Liver (tissue), 9 donors: ENCODE data around the gene CACNA1D. TPM values are rescaled to one million over a fixed set of nuclear protein-coding genes. Genes with fewer than 3 reads are reported as not detected.

Experiments used
- DNase-seq: peaks from one replicate; pipeline ENCODE4 v3.0.0-alpha.2; 2017; ENCODE audit warnings: low spot score
- H3K27ac ChIP-seq, 2 donors: one replicate each; pipeline ENCODE4 v1.7.0; 2013; ENCODE audit warnings: inconsistent platforms in 2 of 2, low read length in 2 of 2, control low read depth in 1 of 2, low read depth in 1 of 2, mild to moderate bottlenecking in 1 of 2
- H3K27me3 ChIP-seq, 4 donors: one replicate each; pipeline versions ENCODE4 v1.6.1 to v1.7.0; 2013; ENCODE audit warnings: low read length in 3 of 4, inconsistent platforms in 1 of 4, mild to moderate bottlenecking in 1 of 4, moderate library complexity in 1 of 4; ENCODE audit not compliant: control insufficient read depth in 4 of 4, insufficient read depth in 4 of 4
- H3K36me3 ChIP-seq, 4 donors: one replicate each; pipeline versions ENCODE4 v1.6.1 to v1.7.0; 2013; ENCODE audit warnings: low read length in 3 of 4, mild to moderate bottlenecking in 3 of 4, low read depth in 1 of 4, moderate library complexity in 1 of 4; ENCODE audit not compliant: control insufficient read depth in 4 of 4, insufficient read depth in 3 of 4
- H3K4me1 ChIP-seq, 4 donors: one replicate each; pipeline versions ENCODE4 v1.6.1 to v1.7.0; 2013; ENCODE audit warnings: low read length in 3 of 4, mild to moderate bottlenecking in 3 of 4, moderate library complexity in 1 of 4; ENCODE audit not compliant: control insufficient read depth in 4 of 4, insufficient read depth in 4 of 4
- H3K4me3 ChIP-seq, 3 donors: one replicate each; pipeline versions ENCODE4 v1.6.1 to v1.7.0; 2013; ENCODE audit warnings: low read length in 3 of 3, control low read depth in 1 of 3, low read depth in 1 of 3, mild to moderate bottlenecking in 1 of 3
- H3K9ac ChIP-seq, 2 donors: one replicate each; pipeline ENCODE4 v1.7.0; 2013; ENCODE audit warnings: low read length in 2 of 2, mild to moderate bottlenecking in 2 of 2, moderate library complexity in 2 of 2, control low read depth in 1 of 2, low read depth in 1 of 2
- H3K9me3 ChIP-seq, 4 donors: one replicate each; pipeline versions ENCODE4 v1.6.1 to v1.7.0; 2013; ENCODE audit warnings: low read length in 3 of 4; ENCODE audit not compliant: control insufficient read depth in 4 of 4
- CTCF ChIP-seq: fragments of 150-350 bp; IDR thresholded peaks from 2 replicates; pipeline ENCODE4 v1.5.1; 2017; ENCODE audit warnings: improper control_type of control experiment, low read depth, low read length; ENCODE audit not compliant: missing input control
- EGR1 ChIP-seq, 2 donors: IDR thresholded peaks; 2 replicates each; pipeline ENCODE4 v1.6.1; 2016 to 2018; ENCODE audit warnings: antibody characterized with exemption in 2 of 2, low read depth in 2 of 2
- FOXA1 ChIP-seq: IDR thresholded peaks from 2 replicates; pipeline ENCODE4 v1.6.1; 2016; ENCODE audit warnings: antibody characterized with exemption
- FOXA2 ChIP-seq: IDR thresholded peaks from 2 replicates; pipeline ENCODE4 v1.6.1; 2016; ENCODE audit warnings: antibody characterized with exemption
- GABPA ChIP-seq, 2 donors: IDR thresholded peaks in 1 of 2; conservative IDR thresholded peaks in 1 of 2; 2 replicates each; pipeline ENCODE4 v1.6.1; 2016; ENCODE audit warnings: antibody characterized with exemption in 2 of 2, mild to moderate bottlenecking in 1 of 2, moderate library complexity in 1 of 2
- HNF4A ChIP-seq, 2 donors: conservative IDR thresholded peaks; 2 replicates each; pipeline ENCODE4 v1.6.1; 2016; ENCODE audit warnings: antibody characterized with exemption in 2 of 2, mild to moderate bottlenecking in 2 of 2
- HNF4G ChIP-seq: IDR thresholded peaks from 2 replicates; pipeline ENCODE4 v1.6.1; 2016; ENCODE audit warnings: antibody characterized with exemption
- JUND ChIP-seq, 2 donors: IDR thresholded peaks; 2 replicates each; pipeline ENCODE4 v1.6.1; 2016; ENCODE audit warnings: antibody characterized with exemption in 2 of 2
- MAX ChIP-seq: IDR thresholded peaks from 2 replicates; pipeline ENCODE4 v1.6.1; 2016; ENCODE audit warnings: antibody characterized with exemption
- NR2F2 ChIP-seq: IDR thresholded peaks from 2 replicates; pipeline ENCODE4 v1.6.1; 2016; ENCODE audit warnings: antibody characterized with exemption
- RAD21 ChIP-seq, 2 donors: IDR thresholded peaks; 2 replicates each; pipeline ENCODE4 v1.6.1; 2016; ENCODE audit warnings: antibody characterized with exemption in 2 of 2, mild to moderate bottlenecking in 2 of 2
- SP1 ChIP-seq: IDR thresholded peaks from 2 replicates; pipeline ENCODE4 v1.6.1; 2018; ENCODE audit warnings: antibody characterized with exemption, mild to moderate bottlenecking
- YY1 ChIP-seq: IDR thresholded peaks from 2 replicates; pipeline ENCODE4 v1.6.1; 2016; ENCODE audit warnings: antibody characterized with exemption, mild to moderate bottlenecking
- WGBS: extraction: QIAGEN DNeasy Blood & Tissue Kit; methylation state at CpG from one replicate; pipeline ENCODE4 v1.1.7; 2013; 5-methylcytosine and 5-hydroxymethylcytosine counted together
- polyA plus RNA-seq, 2 donors: library from polyadenylated mRNA; stranded (reverse) in 1 of 2; unstranded in 1 of 2; fragments of 200-250 nt in 1 of 2; fragments of >200 nt in 1 of 2; fragmentation: Nextera tagmentation in 1 of 2; extraction: Ambion mirVana in 1 of 2; gene quantifications; one replicate each; pipeline versions ENCODE4 v1.2.1 to v1.2.3, GENCODE V29; 2013 to 2015
- total RNA-seq, 2 donors: library from RNA; depleted of rRNA; stranded (reverse); fragments of >200 nt; gene quantifications; one replicate each; pipeline ENCODE4 v1.2.3, GENCODE V29; 2014
- TF ChIP-seq, protein P1 (sequence below): IDR thresholded peaks from 2 replicates; pipeline ENCODE4 v1.6.1; 2016; ENCODE audit warnings: antibody characterized with exemption
- TF ChIP-seq, protein P2 (sequence below): IDR thresholded peaks from 2 replicates; pipeline ENCODE4 v1.6.1; 2016; ENCODE audit warnings: antibody characterized with exemption, mild to moderate bottlenecking
- donor health status: healthy.
- donor health status: healthy.
- donor health status: healthy.
- donor health status: healthy.
- donor health status: healthy.

Gene CACNA1D
- total and polyA plus RNA-seq, 4 donors: 1.8 to 18.9 (median 3.4) TPM

- no peak overlapping the region for H3K27ac ChIP-seq
- no peak overlapping the region for H3K9ac ChIP-seq
- H3K4me1 ChIP-seq: peaks cover 1 to 9% (median 4%) of the 10 kb centered on the region in 4 donors
- no peaks in the 10 kb centered on the region for H3K9me3 ChIP-seq
- WGBS: 70% methylated on average over 5 of the region's 5 CpGs
- DNase-seq: no peak
- TF ChIP-seq FOXA1 (no peak), NR2F2 (no peak), MAX (no peak), SP1 (no peak), EGR1 (IDR thresholded peaks at IDR 0.05; ENCODE audit: low read depth in 2 of 2) (no peak), HNF4A (conservative IDR thresholded peaks at IDR 0.05) (no peak), FOXA2 (no peak), JUND (IDR thresholded peaks at IDR 0.05) (no peak), GABPA (IDR thresholded peaks at IDR 0.05 in 1 of 2, conservative IDR thresholded peaks at IDR 0.05 in 1 of 2) (no peak), YY1 (no peak)
- TF ChIP-seq, protein P1, sequence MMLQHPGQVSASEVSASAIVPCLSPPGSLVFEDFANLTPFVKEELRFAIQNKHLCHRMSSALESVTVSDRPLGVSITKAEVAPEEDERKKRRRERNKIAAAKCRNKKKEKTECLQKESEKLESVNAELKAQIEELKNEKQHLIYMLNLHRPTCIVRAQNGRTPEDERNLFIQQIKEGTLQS: no peak
- TF ChIP-seq, protein P2, sequence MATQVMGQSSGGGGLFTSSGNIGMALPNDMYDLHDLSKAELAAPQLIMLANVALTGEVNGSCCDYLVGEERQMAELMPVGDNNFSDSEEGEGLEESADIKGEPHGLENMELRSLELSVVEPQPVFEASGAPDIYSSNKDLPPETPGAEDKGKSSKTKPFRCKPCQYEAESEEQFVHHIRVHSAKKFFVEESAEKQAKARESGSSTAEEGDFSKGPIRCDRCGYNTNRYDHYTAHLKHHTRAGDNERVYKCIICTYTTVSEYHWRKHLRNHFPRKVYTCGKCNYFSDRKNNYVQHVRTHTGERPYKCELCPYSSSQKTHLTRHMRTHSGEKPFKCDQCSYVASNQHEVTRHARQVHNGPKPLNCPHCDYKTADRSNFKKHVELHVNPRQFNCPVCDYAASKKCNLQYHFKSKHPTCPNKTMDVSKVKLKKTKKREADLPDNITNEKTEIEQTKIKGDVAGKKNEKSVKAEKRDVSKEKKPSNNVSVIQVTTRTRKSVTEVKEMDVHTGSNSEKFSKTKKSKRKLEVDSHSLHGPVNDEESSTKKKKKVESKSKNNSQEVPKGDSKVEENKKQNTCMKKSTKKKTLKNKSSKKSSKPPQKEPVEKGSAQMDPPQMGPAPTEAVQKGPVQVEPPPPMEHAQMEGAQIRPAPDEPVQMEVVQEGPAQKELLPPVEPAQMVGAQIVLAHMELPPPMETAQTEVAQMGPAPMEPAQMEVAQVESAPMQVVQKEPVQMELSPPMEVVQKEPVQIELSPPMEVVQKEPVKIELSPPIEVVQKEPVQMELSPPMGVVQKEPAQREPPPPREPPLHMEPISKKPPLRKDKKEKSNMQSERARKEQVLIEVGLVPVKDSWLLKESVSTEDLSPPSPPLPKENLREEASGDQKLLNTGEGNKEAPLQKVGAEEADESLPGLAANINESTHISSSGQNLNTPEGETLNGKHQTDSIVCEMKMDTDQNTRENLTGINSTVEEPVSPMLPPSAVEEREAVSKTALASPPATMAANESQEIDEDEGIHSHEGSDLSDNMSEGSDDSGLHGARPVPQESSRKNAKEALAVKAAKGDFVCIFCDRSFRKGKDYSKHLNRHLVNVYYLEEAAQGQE: no peak
- H3K36me3 ChIP-seq: peaks cover 0 to 4% (median 2%) of the 10 kb centered on the region in 4 donors
- no peak overlapping the region for H3K4me3 ChIP-seq
- no peaks in the 10 kb centered on the region for H3K27me3 ChIP-seq
Measured at GRCh38 chr3:53850895-53851294, 356.5 kb downstream of the CACNA1D start.

DNA sequence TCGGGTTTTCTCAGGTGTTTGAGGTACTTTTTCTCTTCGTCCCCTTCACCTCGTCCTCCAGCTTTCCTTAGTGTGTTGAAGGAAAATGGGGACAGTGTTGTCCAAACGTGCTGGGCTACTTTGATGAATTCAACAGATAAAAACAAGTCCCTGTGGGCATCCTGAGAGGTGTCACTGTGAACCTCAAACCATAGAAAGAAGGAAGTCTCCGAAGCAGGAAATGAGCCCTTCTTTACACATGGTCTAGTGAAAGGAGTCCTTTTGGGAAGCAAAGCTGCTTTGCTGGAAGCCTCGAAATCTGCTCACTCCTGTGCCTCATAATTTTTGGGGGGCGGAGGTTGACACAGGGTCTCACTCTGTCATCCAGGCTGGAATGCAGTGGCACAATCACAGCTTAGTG is 362.6 kb downstream of the CACNA1D start:
- TF ChIP-seq HNF4A (conservative IDR thresholded peaks at IDR 0.05): no peak
- TF ChIP-seq, protein P1: no peak
- TF ChIP-seq FOXA1: no peak
- peaks cover 2 to 25% (median 13%) of the 10 kb centered on the region in 4 donors for H3K36me3 ChIP-seq
- no peak for DNase-seq
- no peak overlapping the region for H3K4me3 ChIP-seq
- H3K27ac ChIP-seq: no peak overlapping the region
- no peaks in the 10 kb centered on the region for H3K27me3 ChIP-seq
- H3K9ac ChIP-seq: no peak overlapping the region
- 89% methylated on average over 7 of the region's 7 CpGs for WGBS
- H3K4me1 ChIP-seq: peaks cover 0 to 6% (median 3%) of the 10 kb centered on the region in 4 donors
- H3K9me3 ChIP-seq: no peaks in the 10 kb centered on the region

DNA sequence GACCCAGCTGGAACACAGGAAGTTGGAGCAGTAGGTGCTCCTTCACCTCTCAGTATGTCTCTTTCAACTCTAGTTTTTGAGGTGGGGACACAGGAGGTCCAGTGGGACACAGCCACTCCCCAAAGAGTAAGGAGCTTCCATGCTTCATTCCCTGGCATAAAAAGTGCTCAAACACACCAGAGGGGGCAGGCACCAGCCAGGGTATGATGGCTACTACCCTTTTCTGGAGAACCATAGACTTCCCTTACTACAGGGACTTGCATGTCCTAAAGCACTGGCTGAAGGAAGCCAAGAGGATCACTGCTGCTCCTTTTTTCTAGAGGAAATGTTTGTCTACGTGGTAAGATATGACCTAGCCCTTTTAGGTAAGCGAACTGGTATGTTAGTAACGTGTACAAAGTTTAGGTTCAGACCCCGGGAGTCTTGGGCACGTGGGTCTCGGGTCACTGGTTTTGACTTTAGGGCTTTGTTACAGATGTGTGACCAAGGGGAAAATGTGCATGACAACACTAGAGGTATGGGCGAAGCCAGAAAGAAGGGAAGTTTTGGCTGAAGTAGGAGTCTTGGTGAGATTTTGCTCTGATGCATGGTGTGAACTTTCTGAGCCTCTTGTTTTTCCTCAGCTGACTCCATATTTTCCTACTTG is 363.8 kb downstream of the CACNA1D start:
- Histone ChIP-seq H3K9me3 (no peaks in the 10 kb centered on the region), H3K4me1 (peaks cover 0 to 6% (median 3%) of the 10 kb centered on the region in 4 donors), H3K36me3 (peaks cover 4 to 29% (median 15%) of the 10 kb centered on the region in 4 donors), H3K27ac (no peak overlapping the region), H3K27me3 (no peaks in the 10 kb centered on the region), H3K9ac (no peak overlapping the region), H3K4me3 (no peak overlapping the region)
- no peak for DNase-seq
- 95% methylated on average over 7 of the region's 7 CpGs for WGBS
- TF ChIP-seq MAX (no peak), GABPA (IDR thresholded peaks at IDR 0.05 in 1 of 2, conservative IDR thresholded peaks at IDR 0.05 in 1 of 2) (no peak), FOXA2 (no peak), NR2F2 (no peak), JUND (IDR thresholded peaks at IDR 0.05) (no peak), CTCF (no peak), RAD21 (IDR thresholded peaks at IDR 0.05) (no peak), YY1 (no peak), SP1 (no peak), HNF4A (conservative IDR thresholded peaks at IDR 0.05) (no peak), HNF4G (no peak)
- TF ChIP-seq, protein P2: no peak
- TF ChIP-seq, protein P1: no peak
